Nephron (organoid): ENCODE results near the gene EFS.

ENCODE experiments used
- H3K27ac Mint-ChIP-seq, 3 experiments: 2 replicates each; pipeline ENCODE4 v1.8.0; 2020; ENCODE audit warnings: mixed read lengths in 3 of 3, mild to moderate bottlenecking in 2 of 3, moderate library complexity in 1 of 3
- H3K27me3 Mint-ChIP-seq: 2 replicates; pipeline ENCODE4 v1.8.0; 2021; ENCODE audit warnings: low read depth, mild to moderate bottlenecking, moderate library complexity, mixed read lengths
- H3K36me3 Mint-ChIP-seq: 2 replicates; pipeline ENCODE4 v1.8.0; 2020; ENCODE audit warnings: low read depth, mixed read lengths
- H3K4me1 Mint-ChIP-seq: 2 replicates; pipeline ENCODE4 v1.8.0; 2020; ENCODE audit warnings: mixed read lengths
- H3K4me3 Mint-ChIP-seq, 3 experiments: 2 replicates each; pipeline ENCODE4 v1.8.0; 2020; ENCODE audit warnings: mild to moderate bottlenecking in 3 of 3, mixed read lengths in 3 of 3, moderate library complexity in 2 of 3
- H3K9me3 Mint-ChIP-seq: 2 replicates; pipeline ENCODE4 v1.8.0; 2020; ENCODE audit warnings: mixed read lengths
- TF ChIP-seq, protein P1 (sequence below), 3 experiments: fragments of 200-600 bp; sonication (generic); IDR thresholded peaks; one replicate each; pipeline ENCODE4 v1.5.0; 2021; ENCODE audit warnings: antibody characterized with exemption in 3 of 3; ENCODE audit not compliant: unreplicated experiment in 3 of 3

Gene EFS, protein sequence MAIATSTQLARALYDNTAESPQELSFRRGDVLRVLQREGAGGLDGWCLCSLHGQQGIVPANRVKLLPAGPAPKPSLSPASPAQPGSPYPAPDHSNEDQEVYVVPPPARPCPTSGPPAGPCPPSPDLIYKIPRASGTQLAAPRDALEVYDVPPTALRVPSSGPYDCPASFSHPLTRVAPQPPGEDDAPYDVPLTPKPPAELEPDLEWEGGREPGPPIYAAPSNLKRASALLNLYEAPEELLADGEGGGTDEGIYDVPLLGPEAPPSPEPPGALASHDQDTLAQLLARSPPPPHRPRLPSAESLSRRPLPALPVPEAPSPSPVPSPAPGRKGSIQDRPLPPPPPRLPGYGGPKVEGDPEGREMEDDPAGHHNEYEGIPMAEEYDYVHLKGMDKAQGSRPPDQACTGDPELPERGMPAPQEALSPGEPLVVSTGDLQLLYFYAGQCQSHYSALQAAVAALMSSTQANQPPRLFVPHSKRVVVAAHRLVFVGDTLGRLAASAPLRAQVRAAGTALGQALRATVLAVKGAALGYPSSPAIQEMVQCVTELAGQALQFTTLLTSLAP

DNA sequence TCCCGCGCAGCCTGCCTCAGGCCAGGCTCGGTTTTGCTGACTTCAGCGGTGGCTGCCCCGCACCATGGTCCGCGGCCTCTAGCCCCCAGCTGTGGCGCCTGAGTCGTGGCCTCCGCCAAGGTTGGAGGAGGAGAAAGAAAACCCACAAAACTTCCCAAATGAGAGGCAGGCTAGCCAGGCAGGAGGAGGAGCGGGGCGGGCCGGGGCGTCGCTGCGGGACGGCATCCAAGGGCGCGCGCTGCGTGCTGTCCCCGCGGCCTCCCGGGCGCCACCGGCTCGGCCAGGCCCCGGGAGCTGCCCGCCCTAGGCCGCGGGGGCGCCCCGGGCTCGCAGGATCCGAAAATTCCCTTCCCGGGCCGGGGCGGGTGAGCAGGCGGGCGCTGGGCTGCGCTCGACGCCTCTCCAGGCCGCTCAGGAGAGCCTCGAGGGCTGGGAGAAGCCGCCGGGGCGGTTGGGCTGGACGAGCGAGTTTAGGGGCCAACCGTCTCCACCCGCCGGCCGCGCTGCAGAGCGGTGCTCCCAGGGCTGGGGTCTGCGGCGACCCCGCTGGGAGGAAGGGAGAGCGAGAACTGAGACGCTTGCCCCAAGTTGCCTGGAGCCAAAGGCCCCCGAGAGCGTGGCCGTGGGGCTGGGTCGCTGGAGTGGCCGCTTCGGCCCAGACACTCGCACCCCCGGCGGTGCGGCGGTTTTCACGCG, at the start of gene EFS:
TSS of gene EFS (minus strand) at position 137 of the 696 bp plus-strand sequence. CDS start 147 bp downstream, outside the sequence.
- Mint-ChIP-seq H3K4me1 (peaks cover 44% of the 10 kb centered on the region), H3K4me3 (peak within 1 kb of the TSS; percentile 94 to 99 (median 96)), H3K27ac (peak within 1 kb of the TSS; percentile 98 to 99 (median 99)), H3K36me3 (peaks cover 17% of the 10 kb centered on the region), H3K27me3 (peaks cover 4% of the 10 kb centered on the region), H3K9me3 (no peaks in the 10 kb centered on the region)
- TF ChIP-seq, protein P1, sequence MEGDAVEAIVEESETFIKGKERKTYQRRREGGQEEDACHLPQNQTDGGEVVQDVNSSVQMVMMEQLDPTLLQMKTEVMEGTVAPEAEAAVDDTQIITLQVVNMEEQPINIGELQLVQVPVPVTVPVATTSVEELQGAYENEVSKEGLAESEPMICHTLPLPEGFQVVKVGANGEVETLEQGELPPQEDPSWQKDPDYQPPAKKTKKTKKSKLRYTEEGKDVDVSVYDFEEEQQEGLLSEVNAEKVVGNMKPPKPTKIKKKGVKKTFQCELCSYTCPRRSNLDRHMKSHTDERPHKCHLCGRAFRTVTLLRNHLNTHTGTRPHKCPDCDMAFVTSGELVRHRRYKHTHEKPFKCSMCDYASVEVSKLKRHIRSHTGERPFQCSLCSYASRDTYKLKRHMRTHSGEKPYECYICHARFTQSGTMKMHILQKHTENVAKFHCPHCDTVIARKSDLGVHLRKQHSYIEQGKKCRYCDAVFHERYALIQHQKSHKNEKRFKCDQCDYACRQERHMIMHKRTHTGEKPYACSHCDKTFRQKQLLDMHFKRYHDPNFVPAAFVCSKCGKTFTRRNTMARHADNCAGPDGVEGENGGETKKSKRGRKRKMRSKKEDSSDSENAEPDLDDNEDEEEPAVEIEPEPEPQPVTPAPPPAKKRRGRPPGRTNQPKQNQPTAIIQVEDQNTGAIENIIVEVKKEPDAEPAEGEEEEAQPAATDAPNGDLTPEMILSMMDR (IDR thresholded peaks at IDR 0.05; ENCODE audit: unreplicated experiment in 3 of 3), result no peak

DNA sequence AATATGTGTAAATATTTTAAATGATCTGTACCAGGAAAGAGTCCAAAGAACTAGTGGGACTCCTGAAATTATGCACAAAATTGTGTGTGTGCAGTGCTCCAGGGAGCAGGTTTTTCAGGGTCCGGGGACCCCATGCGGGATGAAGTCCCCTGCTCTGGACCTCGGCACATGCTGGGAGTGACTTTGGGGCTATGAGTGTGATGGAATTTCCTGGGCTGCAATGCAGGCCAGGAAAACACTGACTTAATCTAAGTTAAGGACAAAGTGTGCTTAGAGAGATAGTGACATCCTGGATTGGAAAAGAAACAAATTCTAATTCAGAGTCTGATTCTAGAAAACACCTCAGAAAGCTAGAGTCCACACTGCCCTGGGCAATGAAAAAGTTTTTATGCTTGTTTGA, 49.3 kb upstream of the EFS start:
- Mint-ChIP-seq H3K9me3 (no peaks in the 10 kb centered on the region), H3K36me3 (no peaks in the 10 kb centered on the region), H3K27me3 (peaks cover 6% of the 10 kb centered on the region), H3K27ac (no peak overlapping the region), H3K4me3 (no peak overlapping the region), H3K4me1 (no peaks in the 10 kb centered on the region)
- TF ChIP-seq, protein P1 (IDR thresholded peaks at IDR 0.05; ENCODE audit: unreplicated experiment in 3 of 3), result no peak

DNA sequence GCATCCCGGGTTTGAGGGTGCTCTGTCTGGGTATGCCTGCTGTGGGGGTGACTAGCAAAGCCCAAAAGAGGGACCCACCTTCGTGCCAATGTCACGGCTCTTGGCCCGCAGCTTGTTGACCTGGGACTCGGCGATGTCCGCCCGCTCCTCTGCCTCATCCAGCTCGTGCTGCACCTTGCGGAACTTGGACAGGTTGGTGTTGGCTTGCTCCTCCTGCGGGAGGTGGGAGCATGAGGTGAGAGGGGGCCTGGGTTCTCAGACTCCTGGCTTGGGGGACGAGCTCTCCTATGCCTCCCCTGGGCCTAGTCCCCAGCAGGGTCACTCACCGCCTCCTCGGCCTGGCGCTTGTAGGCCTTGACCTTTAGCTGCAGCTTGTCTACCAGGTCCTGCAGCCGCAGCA, 48.7 kb upstream of the EFS start:
- no peak overlapping the region for H3K27ac Mint-ChIP-seq
- no peaks in the 10 kb centered on the region for H3K36me3 Mint-ChIP-seq
- peaks cover 6% of the 10 kb centered on the region for H3K27me3 Mint-ChIP-seq

DNA sequence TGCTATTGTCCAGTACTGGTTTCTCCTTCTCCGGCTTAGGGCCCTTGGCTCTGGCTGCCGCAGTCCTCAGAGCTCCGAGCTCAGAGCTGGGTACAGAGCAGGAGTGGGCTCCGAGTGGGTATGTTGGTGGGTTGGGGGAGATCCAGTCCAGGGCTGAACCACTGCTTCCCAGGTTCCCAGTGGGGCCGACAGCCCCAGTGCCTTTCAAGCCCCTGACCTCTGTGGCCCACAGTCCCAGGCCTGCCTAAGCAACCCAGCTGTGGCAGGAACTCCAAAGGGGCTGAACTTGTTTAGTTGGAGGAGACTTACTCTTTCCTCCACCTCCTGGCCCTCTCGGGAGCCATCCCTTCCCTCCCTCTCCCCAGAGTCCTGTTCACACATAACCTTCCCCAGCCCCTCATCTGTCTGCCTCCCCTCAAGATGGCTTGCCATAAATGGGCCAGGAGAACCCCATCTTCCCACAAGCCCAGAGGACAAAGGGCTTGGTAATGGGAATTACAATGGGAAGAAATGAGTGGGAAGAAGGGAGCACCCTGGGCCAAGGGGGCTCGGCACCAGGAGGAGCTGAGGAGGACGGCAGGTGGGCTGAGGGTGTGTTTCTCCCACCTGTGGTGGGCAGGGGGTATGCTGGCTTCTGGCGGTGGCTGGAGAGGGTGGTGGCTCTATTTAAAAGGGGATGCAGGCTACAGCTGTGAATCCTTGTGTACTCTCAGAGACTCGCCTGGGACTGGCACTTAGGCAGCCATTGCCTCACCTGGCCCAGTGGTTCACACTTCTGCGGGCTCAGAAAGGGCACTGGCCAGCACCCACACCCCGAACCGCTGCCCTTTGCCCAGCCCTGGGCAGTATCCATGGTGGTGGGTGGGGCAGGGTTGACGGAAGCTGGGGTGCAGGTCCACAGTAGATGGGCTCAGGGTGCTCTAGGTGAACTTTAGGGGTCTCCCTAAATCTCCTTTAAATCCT, 46.9 kb upstream of the EFS start:
- Mint-ChIP-seq H3K9me3 (no peaks in the 10 kb centered on the region), H3K27me3 (peaks cover 9% of the 10 kb centered on the region), H3K4me3 (no peak overlapping the region), H3K36me3 (no peaks in the 10 kb centered on the region), H3K27ac (no peak overlapping the region), H3K4me1 (no peaks in the 10 kb centered on the region)
- TF ChIP-seq, protein P1 (IDR thresholded peaks at IDR 0.05; ENCODE audit: unreplicated experiment in 3 of 3), result no peak

More for the DNA sequence above, 48.7 kb upstream of the EFS start:
- Mint-ChIP-seq H3K4me1 (no peaks in the 10 kb centered on the region), H3K4me3 (no peak overlapping the region), H3K9me3 (no peaks in the 10 kb centered on the region)
- TF ChIP-seq, protein P1 (IDR thresholded peaks at IDR 0.05; ENCODE audit: unreplicated experiment in 3 of 3), result no peak

DNA sequence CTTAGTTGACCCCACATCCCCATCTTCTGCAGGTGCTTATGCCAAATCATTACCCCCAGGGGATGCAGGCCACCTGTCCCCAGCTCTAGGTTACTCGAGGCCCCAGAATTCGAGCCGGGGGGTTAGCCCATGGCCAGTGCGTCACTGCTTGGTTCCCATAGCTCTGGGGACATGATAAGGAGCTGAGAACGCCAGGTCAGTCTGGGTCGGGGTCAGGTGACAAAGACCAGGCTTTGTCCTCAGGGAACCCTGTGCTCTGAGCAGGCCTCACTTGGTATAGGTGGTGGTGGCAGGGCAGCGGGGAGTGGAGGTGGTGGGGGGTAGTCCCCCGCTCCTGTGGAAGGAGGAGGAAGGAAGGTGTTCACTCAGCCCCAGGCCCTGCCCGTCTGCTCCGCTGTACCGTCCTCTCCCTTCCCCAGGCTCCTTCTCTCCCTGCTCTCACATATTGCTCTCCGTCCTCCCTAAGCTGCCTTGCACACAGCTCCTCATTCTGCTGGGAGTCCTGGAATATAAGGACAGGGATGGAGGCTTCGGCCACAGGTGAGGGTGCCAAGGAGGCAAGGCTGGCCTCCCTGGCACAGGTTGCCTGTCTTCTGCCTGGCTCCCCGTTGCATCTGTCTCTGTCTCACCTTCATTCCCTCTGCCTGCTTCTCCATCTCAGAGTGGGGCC, 45.1 kb upstream of the EFS start:
- no peak overlapping the region for H3K27ac Mint-ChIP-seq
- H3K9me3 Mint-ChIP-seq, result no peaks in the 10 kb centered on the region
- TF ChIP-seq, protein P1 (IDR thresholded peaks at IDR 0.05; ENCODE audit: unreplicated experiment in 3 of 3), result no peak
- H3K27me3 Mint-ChIP-seq, result peaks cover 9% of the 10 kb centered on the region
- no peaks in the 10 kb centered on the region for H3K36me3 Mint-ChIP-seq
- no peak overlapping the region for H3K4me3 Mint-ChIP-seq
- no peaks in the 10 kb centered on the region for H3K4me1 Mint-ChIP-seq
